Stimulated activated CD8-positive, alpha-beta memory T cell treated with anti-CD3 and anti-CD28 coated beads, Interleukin-2, amount 100 ng/mL, for 48 hours (primary cell): ENCODE results near the gene CD200R1L.
"Not testable (repeated sequence)": the region's sequence is repeated elsewhere in the genome, so short reads cannot be mapped to it uniquely, and the experiment has no call there.

Source experiments
- DNase-seq, 2 donors: peaks; one replicate each; pipeline ENCODE4 v3.0.0-alpha.2; 2020; ENCODE audit warnings: low read depth in 2 of 2

Gene CD200R1L

GRCh38 chr3:112846764-112847163 lies at the start of gene CD200R1L:
Gene CD200R1L (minus strand): TSS chr3:112846864. CDS start chr3:112829367, 17,497 bp downstream.
- no peak for DNase-seq

- DNase-seq = no peak
These were observed 47.6 kb upstream of the CD200R1L start for GRCh38 chr3:112894258-112894657.

GRCh38 chr3:112889357-112889756 lies 42.7 kb upstream of the CD200R1L start:
- no peak for DNase-seq

GRCh38 chr3:112888381-112889085 lies 41.9 kb upstream of the CD200R1L start:
- no peak for DNase-seq

GRCh38 chr3:112884678-112885290 lies 38.1 kb upstream of the CD200R1L start:
- no peak for DNase-seq

- DNase-seq = no peak
These were observed 35.2 kb upstream of the CD200R1L start for GRCh38 chr3:112881891-112882290.

- no peak for DNase-seq
These were observed 28.9 kb upstream of the CD200R1L start for GRCh38 chr3:112875561-112875960.

- DNase-seq = no peak
These were observed 28.1 kb upstream of the CD200R1L start for GRCh38 chr3:112874725-112875124.

- no peak for DNase-seq
These were observed 27.0 kb upstream of the CD200R1L start for GRCh38 chr3:112873632-112874031.

GRCh38 chr3:112871735-112872134 lies 25.1 kb upstream of the CD200R1L start:
- no peak for DNase-seq

- no peak for DNase-seq
These were observed 19.1 kb upstream of the CD200R1L start for GRCh38 chr3:112865757-112866156.

- DNase-seq = no peak
These were observed 14.2 kb upstream of the CD200R1L start for GRCh38 chr3:112860898-112861297.

GRCh38 chr3:112858410-112859069 lies 11.9 kb upstream of the CD200R1L start:
- no peak for DNase-seq

- DNase-seq = no peak
These were observed 10.9 kb upstream of the CD200R1L start for GRCh38 chr3:112857526-112857925.

- no peak for DNase-seq
These were observed 9.9 kb upstream of the CD200R1L start for GRCh38 chr3:112856537-112856936.

- no peak for DNase-seq
These were observed 9.2 kb upstream of the CD200R1L start for GRCh38 chr3:112855883-112856282.

- DNase-seq = not testable (repeated sequence)
These were observed 8.4 kb upstream of the CD200R1L start for GRCh38 chr3:112855074-112855473.

- DNase-seq = no peak
These were observed 1.5 kb upstream of the CD200R1L start for GRCh38 chr3:112848196-112848595.

GRCh38 chr3:112847692-112848091 lies 1.0 kb upstream of the CD200R1L start:
- no peak for DNase-seq

- DNase-seq = no peak
These were observed 892 bp downstream of the CD200R1L start for GRCh38 chr3:112845772-112846171.

- no peak for DNase-seq
These were observed 17.6 kb downstream of the CD200R1L start for GRCh38 chr3:112829046-112829445.

- no peak for DNase-seq
These were observed 24.3 kb downstream of the CD200R1L start for GRCh38 chr3:112822064-112823055.
